ENCODE results near the gene OSBP2.
"Not testable (repeated sequence)": the region's sequence is repeated elsewhere in the genome, so short reads cannot be mapped to it uniquely, and the experiment has no call there.

OSBP2 gene

DNA sequence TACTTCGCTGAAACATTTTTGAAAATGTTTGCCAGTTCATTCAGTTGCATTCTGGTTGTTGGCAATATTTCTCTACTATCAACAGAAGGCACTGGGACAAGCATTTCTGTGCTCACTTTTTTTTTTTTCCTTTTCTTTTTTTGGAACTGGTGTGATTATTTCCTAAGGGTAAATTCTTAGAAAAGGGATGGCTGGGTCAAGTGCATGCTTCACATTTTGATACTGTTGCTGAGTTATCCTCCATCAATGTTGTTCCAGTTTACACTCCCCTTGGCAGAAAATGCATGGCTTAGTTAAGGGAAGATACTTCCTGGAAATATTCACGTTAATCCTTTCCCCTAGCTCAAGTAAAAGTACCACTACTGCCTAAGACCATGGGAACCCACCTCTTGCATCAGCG lies 81.8 kb downstream of the OSBP2 start:
- Histone ChIP-seq H3K4me1 (ENCODE audit: insufficient read depth, poor library complexity, severe bottlenecking) (no peaks in the 10 kb centered on the region), H3K4me3 (ENCODE audit: severe bottlenecking) (no peak overlapping the region), H3K27me3 (ENCODE audit: insufficient read depth, poor library complexity, severe bottlenecking) (no peaks in the 10 kb centered on the region), H3K9me3 (ENCODE audit: severe bottlenecking) (no peaks in the 10 kb centered on the region), H3K36me3 (ENCODE audit: low read depth) (no peaks in the 10 kb centered on the region), H3K27ac (ENCODE audit: poor library complexity, severe bottlenecking) (no peak overlapping the region)
- TF ChIP-seq, protein P1, sequence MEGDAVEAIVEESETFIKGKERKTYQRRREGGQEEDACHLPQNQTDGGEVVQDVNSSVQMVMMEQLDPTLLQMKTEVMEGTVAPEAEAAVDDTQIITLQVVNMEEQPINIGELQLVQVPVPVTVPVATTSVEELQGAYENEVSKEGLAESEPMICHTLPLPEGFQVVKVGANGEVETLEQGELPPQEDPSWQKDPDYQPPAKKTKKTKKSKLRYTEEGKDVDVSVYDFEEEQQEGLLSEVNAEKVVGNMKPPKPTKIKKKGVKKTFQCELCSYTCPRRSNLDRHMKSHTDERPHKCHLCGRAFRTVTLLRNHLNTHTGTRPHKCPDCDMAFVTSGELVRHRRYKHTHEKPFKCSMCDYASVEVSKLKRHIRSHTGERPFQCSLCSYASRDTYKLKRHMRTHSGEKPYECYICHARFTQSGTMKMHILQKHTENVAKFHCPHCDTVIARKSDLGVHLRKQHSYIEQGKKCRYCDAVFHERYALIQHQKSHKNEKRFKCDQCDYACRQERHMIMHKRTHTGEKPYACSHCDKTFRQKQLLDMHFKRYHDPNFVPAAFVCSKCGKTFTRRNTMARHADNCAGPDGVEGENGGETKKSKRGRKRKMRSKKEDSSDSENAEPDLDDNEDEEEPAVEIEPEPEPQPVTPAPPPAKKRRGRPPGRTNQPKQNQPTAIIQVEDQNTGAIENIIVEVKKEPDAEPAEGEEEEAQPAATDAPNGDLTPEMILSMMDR (IDR thresholded peaks at IDR 0.05; ENCODE audit: poor library complexity, severe bottlenecking) = no peak
- DNase-seq (ENCODE audit: low spot score) = no peak
- no peak for ATAC-seq (ENCODE audit: low read depth)

DNA sequence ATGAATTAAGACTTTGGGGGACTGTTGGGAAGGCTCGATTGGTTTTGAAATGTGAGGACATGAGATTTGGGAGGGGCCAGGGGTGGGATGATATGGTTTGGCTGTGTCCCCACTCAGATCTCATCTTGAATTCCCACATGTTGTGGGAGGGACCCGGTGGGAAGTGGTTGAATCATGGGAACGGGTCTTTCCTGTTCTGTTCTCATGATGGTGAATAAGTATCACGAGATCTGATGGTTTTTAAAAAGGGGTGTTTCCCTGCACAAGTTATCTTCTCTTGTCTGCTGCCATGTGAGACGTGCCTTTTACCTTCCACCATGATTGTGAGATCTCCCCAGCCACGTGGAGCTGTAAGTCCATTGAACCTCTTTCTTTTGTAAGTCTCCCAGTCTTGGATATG lies 82.5 kb downstream of the OSBP2 start:
- DNase-seq (ENCODE audit: low spot score); H3K9me3 ChIP-seq (ENCODE audit: severe bottlenecking); H3K27ac ChIP-seq (ENCODE audit: poor library complexity, severe bottlenecking); H3K4me1 ChIP-seq (ENCODE audit: insufficient read depth, poor library complexity, severe bottlenecking); H3K4me3 ChIP-seq (ENCODE audit: severe bottlenecking); H3K27me3 ChIP-seq (ENCODE audit: insufficient read depth, poor library complexity, severe bottlenecking); H3K36me3 ChIP-seq (ENCODE audit: low read depth); ATAC-seq (ENCODE audit: low read depth): not testable (repeated sequence)

DNA sequence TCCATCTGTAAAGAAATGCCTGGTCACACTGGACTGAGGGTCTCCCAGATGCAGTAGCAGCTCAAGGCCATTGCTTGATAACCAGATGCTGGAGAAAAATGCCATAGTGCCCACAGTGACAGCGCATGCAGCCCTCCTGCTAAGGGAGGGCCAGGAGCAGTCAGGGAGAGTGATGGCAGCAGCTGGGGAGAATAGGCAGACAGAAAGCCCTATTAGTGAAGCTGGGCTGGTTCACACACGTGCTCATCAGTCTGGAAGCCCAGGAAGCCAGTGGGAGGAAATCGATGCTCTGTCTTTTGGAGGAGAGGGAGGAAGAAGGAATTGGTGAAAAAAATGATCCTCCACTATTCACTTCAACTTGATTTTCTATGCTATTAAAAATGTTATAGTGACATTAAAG lies 82.9 kb downstream of the OSBP2 start:
- H3K27ac ChIP-seq (ENCODE audit: poor library complexity, severe bottlenecking) = no peak overlapping the region
- H3K27me3 ChIP-seq (ENCODE audit: insufficient read depth, poor library complexity, severe bottlenecking) = no peaks in the 10 kb centered on the region
- no peak overlapping the region for H3K4me3 ChIP-seq (ENCODE audit: severe bottlenecking)
- ATAC-seq (ENCODE audit: low read depth) = no peak
- H3K4me1 ChIP-seq (ENCODE audit: insufficient read depth, poor library complexity, severe bottlenecking) = no peaks in the 10 kb centered on the region
- H3K9me3 ChIP-seq (ENCODE audit: severe bottlenecking) = no peaks in the 10 kb centered on the region
- TF ChIP-seq, protein P1 (IDR thresholded peaks at IDR 0.05; ENCODE audit: poor library complexity, severe bottlenecking) = no peak
- DNase-seq (ENCODE audit: low spot score) = no peak
- H3K36me3 ChIP-seq (ENCODE audit: low read depth) = no peaks in the 10 kb centered on the region

DNA sequence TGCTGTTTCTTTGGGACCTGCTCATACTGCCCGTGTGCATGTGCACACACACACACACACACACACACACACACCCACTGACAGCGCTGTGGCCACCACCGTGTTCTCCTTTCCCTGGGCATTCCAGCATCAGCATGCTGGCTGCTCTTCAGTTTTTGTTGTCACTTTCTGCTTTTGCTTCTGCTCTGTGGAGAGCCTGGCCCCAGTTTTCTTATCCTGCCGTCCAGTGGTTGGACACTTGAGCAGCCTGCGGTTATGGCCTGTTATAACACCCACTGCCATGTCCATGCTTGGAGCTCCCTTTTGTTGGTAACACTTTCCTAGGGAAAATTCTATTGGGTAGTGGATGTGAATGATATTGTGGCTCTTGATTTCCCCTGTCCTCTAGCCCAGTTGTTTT lies 83.6 kb downstream of the OSBP2 start:
- Histone ChIP-seq H3K27me3 (ENCODE audit: insufficient read depth, poor library complexity, severe bottlenecking) (no peaks in the 10 kb centered on the region), H3K4me1 (ENCODE audit: insufficient read depth, poor library complexity, severe bottlenecking) (no peaks in the 10 kb centered on the region), H3K9me3 (ENCODE audit: severe bottlenecking) (no peaks in the 10 kb centered on the region), H3K27ac (ENCODE audit: poor library complexity, severe bottlenecking) (no peak overlapping the region), H3K36me3 (ENCODE audit: low read depth) (no peaks in the 10 kb centered on the region), H3K4me3 (ENCODE audit: severe bottlenecking) (no peak overlapping the region)
- TF ChIP-seq, protein P1 (IDR thresholded peaks at IDR 0.05; ENCODE audit: poor library complexity, severe bottlenecking) = no peak
- no peak for ATAC-seq (ENCODE audit: low read depth)
- DNase-seq (ENCODE audit: low spot score) = no peak

DNA sequence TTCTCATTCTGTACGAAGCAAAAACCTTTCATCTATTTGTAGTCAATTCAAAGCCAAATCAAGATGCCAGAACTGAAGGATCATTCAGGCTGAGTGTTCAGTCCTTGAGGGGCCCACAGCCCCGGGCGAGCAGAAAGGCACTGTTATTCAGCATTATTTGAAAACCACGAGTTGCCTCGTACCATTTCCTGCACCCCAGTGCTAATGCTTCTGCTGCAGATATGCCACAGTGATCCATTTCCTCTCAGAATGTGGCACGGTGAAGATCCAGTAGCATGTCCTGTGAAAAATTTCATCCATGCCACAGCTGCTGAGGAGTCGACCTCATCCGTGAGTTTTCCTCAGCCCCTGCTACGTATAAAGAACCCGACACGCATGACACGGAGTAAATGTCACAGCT lies 85.4 kb downstream of the OSBP2 start:
- ATAC-seq (ENCODE audit: low read depth) (no peak), DNase-seq (ENCODE audit: low spot score) (no peak)
- TF ChIP-seq, protein P1 (IDR thresholded peaks at IDR 0.05; ENCODE audit: poor library complexity, severe bottlenecking) = no peak
- no peaks in the 10 kb centered on the region for H3K9me3 ChIP-seq (ENCODE audit: severe bottlenecking)
- H3K36me3 ChIP-seq (ENCODE audit: low read depth) = no peaks in the 10 kb centered on the region
- H3K4me3 ChIP-seq (ENCODE audit: severe bottlenecking) = no peak overlapping the region
- H3K4me1 ChIP-seq (ENCODE audit: insufficient read depth, poor library complexity, severe bottlenecking) = no peaks in the 10 kb centered on the region
- H3K27me3 ChIP-seq (ENCODE audit: insufficient read depth, poor library complexity, severe bottlenecking) = no peaks in the 10 kb centered on the region
- H3K27ac ChIP-seq (ENCODE audit: poor library complexity, severe bottlenecking) = no peak overlapping the region
